H1 (cell line): ENCODE measurements around the gene ZSWIM9.

ENCODE experiments used
- SIN3A ChIP-seq, 2 experiments: IDR thresholded peaks in 1 of 2; conservative IDR thresholded peaks in 1 of 2; 2 replicates each; pipeline ENCODE4 v1.6.1; 2011 to 2012; ENCODE audit warnings: low read length in 2 of 2, improper control_type of control experiment in 1 of 2, low read depth in 1 of 2, mild to moderate bottlenecking in 1 of 2
- SUZ12 ChIP-seq: fragments of 200-600 bp; sonication (generic); IDR thresholded peaks from 2 replicates; pipeline ENCODE4 v1.6.1; 2012; ENCODE audit warnings: mild to moderate bottlenecking, inconsistent platforms, low read length, moderate library complexity, mixed read lengths
- TAF1 ChIP-seq: IDR thresholded peaks from 2 replicates; pipeline ENCODE4 v1.6.1; 2011; ENCODE audit warnings: mild to moderate bottlenecking, low read depth, low read length
- TF ChIP-seq, protein P1 (sequence below), 3 experiments: IDR thresholded peaks; 1 replicate in 2 of 3; 2 replicates in 1 of 3; pipeline versions ENCODE4 v1.5.1 to v1.6.1; 2011; ENCODE audit warnings: low read length in 3 of 3, mild to moderate bottlenecking in 3 of 3, inconsistent platforms in 2 of 3, low read depth in 1 of 3, moderate library complexity in 1 of 3; ENCODE audit not compliant: insufficient read depth in 1 of 3; ENCODE audit errors: control extremely low read depth in 1 of 3

DNA sequence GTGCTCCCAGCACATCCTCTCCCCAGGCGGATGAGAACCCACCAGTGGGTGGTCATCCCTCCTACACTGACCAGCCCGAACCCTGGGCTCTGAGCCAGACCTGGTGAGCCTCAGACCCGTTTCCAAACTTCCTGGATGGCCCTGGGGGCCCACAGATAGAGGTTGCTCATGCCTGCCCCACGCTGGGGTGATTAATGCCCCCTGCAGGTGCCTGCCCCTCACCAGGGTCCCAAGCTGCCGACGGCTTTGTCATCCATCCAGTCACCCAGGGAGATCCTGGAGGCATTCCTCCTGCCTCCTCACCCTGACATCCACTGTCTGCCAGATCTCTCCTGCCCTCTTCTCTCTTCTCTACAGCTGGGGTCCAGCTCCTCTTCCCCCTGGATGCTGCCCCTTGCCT lies 31.4 kb upstream of the ZSWIM9 start:
- no peak for TF ChIP-seq SIN3A (conservative IDR thresholded peaks at IDR 0.05 in 1 of 2, IDR thresholded peaks at IDR 0.05 in 1 of 2; ENCODE audit: low read depth in 1 of 2, low read length in 2 of 2)
- TF ChIP-seq, protein P1, sequence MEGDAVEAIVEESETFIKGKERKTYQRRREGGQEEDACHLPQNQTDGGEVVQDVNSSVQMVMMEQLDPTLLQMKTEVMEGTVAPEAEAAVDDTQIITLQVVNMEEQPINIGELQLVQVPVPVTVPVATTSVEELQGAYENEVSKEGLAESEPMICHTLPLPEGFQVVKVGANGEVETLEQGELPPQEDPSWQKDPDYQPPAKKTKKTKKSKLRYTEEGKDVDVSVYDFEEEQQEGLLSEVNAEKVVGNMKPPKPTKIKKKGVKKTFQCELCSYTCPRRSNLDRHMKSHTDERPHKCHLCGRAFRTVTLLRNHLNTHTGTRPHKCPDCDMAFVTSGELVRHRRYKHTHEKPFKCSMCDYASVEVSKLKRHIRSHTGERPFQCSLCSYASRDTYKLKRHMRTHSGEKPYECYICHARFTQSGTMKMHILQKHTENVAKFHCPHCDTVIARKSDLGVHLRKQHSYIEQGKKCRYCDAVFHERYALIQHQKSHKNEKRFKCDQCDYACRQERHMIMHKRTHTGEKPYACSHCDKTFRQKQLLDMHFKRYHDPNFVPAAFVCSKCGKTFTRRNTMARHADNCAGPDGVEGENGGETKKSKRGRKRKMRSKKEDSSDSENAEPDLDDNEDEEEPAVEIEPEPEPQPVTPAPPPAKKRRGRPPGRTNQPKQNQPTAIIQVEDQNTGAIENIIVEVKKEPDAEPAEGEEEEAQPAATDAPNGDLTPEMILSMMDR (IDR thresholded peaks at IDR 0.05; ENCODE audit: control extremely low read depth in 1 of 3, insufficient read depth in 1 of 3, low read depth in 1 of 3, low read length in 3 of 3): no peak
- TF ChIP-seq TAF1: no peak
- no peak for TF ChIP-seq SUZ12
